Measurements from ENCODE around the gene VSTM5. TPM values are rescaled to one million over a fixed set of nuclear protein-coding genes. Genes with fewer than 3 reads are reported as not detected.

The VSTM5 gene
- polyA plus RNA-seq, 1 donor (not counting 4 experiments of a cell fraction or from before 2014, with no cell fraction given), result 0.13 TPM

- no peak overlapping the region for H3K4me3 ChIP-seq (ENCODE audit: control insufficient read depth in 2 of 3, extremely low read depth in 1 of 3, insufficient read depth in 2 of 3, low read depth in 1 of 3, low read length in 3 of 3)
- FAIRE-seq (no peak), DNase-seq (ENCODE audit: low read depth, low spot score) (no peak)
- no peaks in the 10 kb centered on the region for H3K9me1 ChIP-seq (ENCODE audit: control insufficient read depth, extremely low read depth, insufficient read depth, low read length)
- H3K79me2 ChIP-seq (ENCODE audit: control insufficient read depth, insufficient read depth, low read length), result no peaks in the 10 kb centered on the region
- TF ChIP-seq EZH2 (IDR thresholded peaks at IDR 0.05; ENCODE audit: low read length) (no peak), CTCF (optimal IDR thresholded peaks at IDR 0.05 in 1 of 3, IDR thresholded peaks at IDR 0.05 in 1 of 3, conservative IDR thresholded peaks at IDR 0.05 in 1 of 3; ENCODE audit: extremely low read depth in 1 of 3, insufficient read depth in 2 of 3, low read length in 3 of 3) (no peak)
- H3K4me2 ChIP-seq (ENCODE audit: control insufficient read depth, extremely low read depth, insufficient read depth, low read depth, low read length), result no peak overlapping the region
- H3K9me3 ChIP-seq (ENCODE audit: control insufficient read depth, low read depth, low read length), result no peaks in the 10 kb centered on the region
- dilution Hi-C loops (cut with MboI; ENCODE audit: extremely low pct_ligation_motif_present, low sequenced_read_pairs), result no loop called here
- H3K9ac ChIP-seq (ENCODE audit: control insufficient read depth, extremely low read depth, insufficient read depth, low read length), result no peak overlapping the region
- H3K4me1 ChIP-seq (ENCODE audit: control insufficient read depth, extremely low read depth, insufficient read depth, low read length), result no peaks in the 10 kb centered on the region
- no peaks in the 10 kb centered on the region for H3K27me3 ChIP-seq (ENCODE audit: control insufficient read depth, extremely low read depth, insufficient read depth, low read length)
- no peaks in the 10 kb centered on the region for H4K20me1 ChIP-seq (ENCODE audit: control insufficient read depth, extremely low read depth, insufficient read depth, low read length)
- no peak overlapping the region for H2AFZ ChIP-seq (ENCODE audit: control insufficient read depth, low read length)
- no peak overlapping the region for H3K27ac ChIP-seq (ENCODE audit: control insufficient read depth, insufficient read depth, low read length)
- H3K36me3 ChIP-seq (ENCODE audit: control insufficient read depth in 2 of 2, extremely low read depth in 1 of 2, insufficient read depth in 2 of 2, low read length in 2 of 2), result peaks cover 4 to 9% of the 10 kb centered on the region in 2 experiments
These were observed 32.7 kb downstream of the VSTM5 start for GRCh38 chr11:93817426-93818348.

- no peaks in the 10 kb centered on the region for H3K27me3 ChIP-seq (ENCODE audit: control insufficient read depth, extremely low read depth, insufficient read depth, low read length)
- H3K27ac ChIP-seq (ENCODE audit: control insufficient read depth, insufficient read depth, low read length), result no peak overlapping the region
- dilution Hi-C loops (cut with MboI; ENCODE audit: extremely low pct_ligation_motif_present, low sequenced_read_pairs), result no loop called here
- no peak overlapping the region for H2AFZ ChIP-seq (ENCODE audit: control insufficient read depth, low read length)
- DNase-seq (ENCODE audit: low read depth, low spot score) (no peak), FAIRE-seq (no peak)
- no peak overlapping the region for H3K4me2 ChIP-seq (ENCODE audit: control insufficient read depth, extremely low read depth, insufficient read depth, low read depth, low read length)
- H3K79me2 ChIP-seq (ENCODE audit: control insufficient read depth, insufficient read depth, low read length), result no peaks in the 10 kb centered on the region
- no peaks in the 10 kb centered on the region for H3K4me1 ChIP-seq (ENCODE audit: control insufficient read depth, extremely low read depth, insufficient read depth, low read length)
- no peaks in the 10 kb centered on the region for H3K9me1 ChIP-seq (ENCODE audit: control insufficient read depth, extremely low read depth, insufficient read depth, low read length)
- H4K20me1 ChIP-seq (ENCODE audit: control insufficient read depth, extremely low read depth, insufficient read depth, low read length), result no peaks in the 10 kb centered on the region
- H3K4me3 ChIP-seq (ENCODE audit: control insufficient read depth in 2 of 3, extremely low read depth in 1 of 3, insufficient read depth in 2 of 3, low read depth in 1 of 3, low read length in 3 of 3), result no peak overlapping the region
- H3K9me3 ChIP-seq (ENCODE audit: control insufficient read depth, low read depth, low read length), result no peaks in the 10 kb centered on the region
- no peak overlapping the region for H3K9ac ChIP-seq (ENCODE audit: control insufficient read depth, extremely low read depth, insufficient read depth, low read length)
- TF ChIP-seq CTCF (optimal IDR thresholded peaks at IDR 0.05 in 1 of 3, IDR thresholded peaks at IDR 0.05 in 1 of 3, conservative IDR thresholded peaks at IDR 0.05 in 1 of 3; ENCODE audit: extremely low read depth in 1 of 3, insufficient read depth in 2 of 3, low read length in 3 of 3) (no peak), EZH2 (IDR thresholded peaks at IDR 0.05; ENCODE audit: low read length) (no peak)
- peaks cover 8 to 26% of the 10 kb centered on the region in 2 experiments for H3K36me3 ChIP-seq (ENCODE audit: control insufficient read depth in 2 of 2, extremely low read depth in 1 of 2, insufficient read depth in 2 of 2, low read length in 2 of 2)
These were observed 35.3 kb downstream of the VSTM5 start for GRCh38 chr11:93814966-93815633.
